ENCODE data around the gene TCF7L2.

The TCF7L2 gene

GRCh38 chr10:112966194-112966855, 16.3 kb downstream of the TCF7L2 start:
- H3K4me1 ChIP-seq (ENCODE audit: insufficient read depth, low read length), result peaks cover 26% of the 10 kb centered on the region
- H3K9ac ChIP-seq (ENCODE audit: low read depth, low read length), result no peak overlapping the region
- peaks cover 8% of the 10 kb centered on the region; the same call in 1 of the 2 replicates for H3K36me3 ChIP-seq (ENCODE audit: insufficient read depth, low read length)
- H3K9me3 ChIP-seq (ENCODE audit: control insufficient read depth, insufficient read depth, low read length), result no peaks in the 10 kb centered on the region

- H3K36me3 ChIP-seq (ENCODE audit: insufficient read depth, low read length), result peaks cover 8% of the 10 kb centered on the region; the same call in 1 of the 2 replicates
- peaks cover 22% of the 10 kb centered on the region for H3K4me1 ChIP-seq (ENCODE audit: insufficient read depth, low read length)
These were observed 17.2 kb downstream of the TCF7L2 start for GRCh38 chr10:112967200-112967599.

GRCh38 chr10:112969131-112969530, 19.1 kb downstream of the TCF7L2 start:
- Histone ChIP-seq H3K4me1 (ENCODE audit: insufficient read depth, low read length) (peaks cover 11% of the 10 kb centered on the region), H3K9ac (ENCODE audit: low read depth, low read length) (no peak overlapping the region), H3K36me3 (ENCODE audit: insufficient read depth, low read length) (peaks cover 8% of the 10 kb centered on the region; the same call in 1 of the 2 replicates), H3K9me3 (ENCODE audit: control insufficient read depth, insufficient read depth, low read length) (no peaks in the 10 kb centered on the region)

More at GRCh38 chr10:112967200-112967599, 17.2 kb downstream of the TCF7L2 start:
- Histone ChIP-seq H3K9ac (ENCODE audit: low read depth, low read length) (no peak overlapping the region), H3K9me3 (ENCODE audit: control insufficient read depth, insufficient read depth, low read length) (no peaks in the 10 kb centered on the region)

GRCh38 chr10:112969542-112969941, 19.5 kb downstream of the TCF7L2 start:
- H3K9ac ChIP-seq (ENCODE audit: low read depth, low read length), result no peak overlapping the region
- no peaks in the 10 kb centered on the region for H3K9me3 ChIP-seq (ENCODE audit: control insufficient read depth, insufficient read depth, low read length)
- peaks cover 7% of the 10 kb centered on the region; the same call in 1 of the 2 replicates for H3K4me1 ChIP-seq (ENCODE audit: insufficient read depth, low read length)
- H3K36me3 ChIP-seq (ENCODE audit: insufficient read depth, low read length), result peaks cover 8% of the 10 kb centered on the region; the same call in 1 of the 2 replicates

- H3K36me3 ChIP-seq (ENCODE audit: insufficient read depth, low read length), result peaks cover 8% of the 10 kb centered on the region; the same call in 1 of the 2 replicates
- no peak overlapping the region for H3K9ac ChIP-seq (ENCODE audit: low read depth, low read length)
- peaks cover 7% of the 10 kb centered on the region; the same call in 1 of the 2 replicates for H3K4me1 ChIP-seq (ENCODE audit: insufficient read depth, low read length)
- no peaks in the 10 kb centered on the region for H3K9me3 ChIP-seq (ENCODE audit: control insufficient read depth, insufficient read depth, low read length)
These were observed 20.0 kb downstream of the TCF7L2 start for GRCh38 chr10:112970021-112970420.

GRCh38 chr10:112972606-112973005, 22.6 kb downstream of the TCF7L2 start:
- no peaks in the 10 kb centered on the region for H3K4me1 ChIP-seq (ENCODE audit: insufficient read depth, low read length)
- H3K9me3 ChIP-seq (ENCODE audit: control insufficient read depth, insufficient read depth, low read length), result no peaks in the 10 kb centered on the region
- H3K9ac ChIP-seq (ENCODE audit: low read depth, low read length), result no peak overlapping the region
- H3K36me3 ChIP-seq (ENCODE audit: insufficient read depth, low read length), result peaks cover 8% of the 10 kb centered on the region; the same call in 1 of the 2 replicates

- no peaks in the 10 kb centered on the region for H3K4me1 ChIP-seq (ENCODE audit: insufficient read depth, low read length)
- peaks cover 8% of the 10 kb centered on the region; the same call in 1 of the 2 replicates for H3K36me3 ChIP-seq (ENCODE audit: insufficient read depth, low read length)
- H3K9me3 ChIP-seq (ENCODE audit: control insufficient read depth, insufficient read depth, low read length), result no peaks in the 10 kb centered on the region
- H3K9ac ChIP-seq (ENCODE audit: low read depth, low read length), result no peak overlapping the region
These were observed 23.0 kb downstream of the TCF7L2 start for GRCh38 chr10:112973046-112973445.

- no peaks in the 10 kb centered on the region for H3K9me3 ChIP-seq (ENCODE audit: control insufficient read depth, insufficient read depth, low read length)
- no peak overlapping the region for H3K9ac ChIP-seq (ENCODE audit: low read depth, low read length)
- H3K4me1 ChIP-seq (ENCODE audit: insufficient read depth, low read length), result peaks cover under 1% of the 10 kb centered on the region; the same call in 1 of the 2 replicates
- H3K36me3 ChIP-seq (ENCODE audit: insufficient read depth, low read length), result peaks cover 7% of the 10 kb centered on the region; the same call in 1 of the 2 replicates
These were observed 23.8 kb downstream of the TCF7L2 start for GRCh38 chr10:112973805-112974204.

DNA sequence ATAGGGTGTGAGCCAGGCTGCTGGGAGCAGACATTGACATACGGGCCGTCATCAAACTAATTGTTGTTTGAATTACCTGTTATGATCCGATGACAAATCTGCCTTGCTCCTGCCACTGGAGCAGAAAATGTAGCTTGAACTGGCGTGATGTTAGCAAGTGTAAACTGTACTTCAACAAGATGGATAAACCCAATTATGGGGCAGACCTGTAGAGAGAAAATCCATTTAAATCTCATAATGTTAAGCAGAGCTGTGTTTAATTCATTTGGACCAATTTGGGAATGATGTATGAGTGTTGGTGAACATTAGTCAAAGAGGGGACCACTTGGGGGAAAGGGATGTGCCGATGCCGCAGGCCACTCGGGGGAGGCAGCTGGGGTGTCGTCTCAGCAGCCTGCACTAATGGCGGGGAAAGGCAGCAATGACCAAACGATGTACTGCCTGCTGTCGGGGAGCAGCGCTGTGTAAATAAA, 27.4 kb downstream of the TCF7L2 start:
- Histone ChIP-seq H3K9me3 (ENCODE audit: control insufficient read depth, insufficient read depth, low read length) (no peaks in the 10 kb centered on the region), H3K36me3 (ENCODE audit: insufficient read depth, low read length) (peaks cover 3% of the 10 kb centered on the region; the same call in 1 of the 2 replicates), H3K9ac (ENCODE audit: low read depth, low read length) (no peak overlapping the region), H3K4me1 (ENCODE audit: insufficient read depth, low read length) (peaks cover 14% of the 10 kb centered on the region; the same call in 1 of the 2 replicates)

GRCh38 chr10:112979927-112980326, 29.9 kb downstream of the TCF7L2 start:
- Histone ChIP-seq H3K9me3 (ENCODE audit: control insufficient read depth, insufficient read depth, low read length) (no peaks in the 10 kb centered on the region), H3K36me3 (ENCODE audit: insufficient read depth, low read length) (peaks cover 3% of the 10 kb centered on the region; the same call in 1 of the 2 replicates), H3K4me1 (ENCODE audit: insufficient read depth, low read length) (peaks cover 28% of the 10 kb centered on the region), H3K9ac (ENCODE audit: low read depth, low read length) (no peak overlapping the region)

DNA sequence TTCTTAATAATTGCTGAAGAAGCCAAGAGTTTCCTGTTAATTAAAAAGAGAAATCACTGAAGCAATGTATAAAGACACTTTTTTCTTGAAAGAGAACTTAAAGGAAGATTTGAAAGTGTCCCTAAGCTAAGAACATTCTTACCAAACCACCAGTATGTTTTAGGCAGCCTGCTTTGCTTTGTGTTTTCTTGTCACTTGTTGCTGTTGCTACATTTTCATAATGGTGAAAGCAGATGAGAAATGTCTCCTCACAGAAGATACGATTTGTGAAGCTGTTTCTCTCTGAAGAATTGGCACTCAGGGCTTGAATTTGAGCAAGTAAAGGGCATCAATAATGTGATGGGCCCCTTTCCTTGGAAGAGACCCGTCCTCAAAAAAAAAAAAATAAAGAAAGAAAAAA, 30.9 kb downstream of the TCF7L2 start:
- H3K9me3 ChIP-seq (ENCODE audit: control insufficient read depth, insufficient read depth, low read length), result no peaks in the 10 kb centered on the region
- peaks cover 3% of the 10 kb centered on the region; the same call in 1 of the 2 replicates for H3K36me3 ChIP-seq (ENCODE audit: insufficient read depth, low read length)
- no peak overlapping the region for H3K9ac ChIP-seq (ENCODE audit: low read depth, low read length)
- H3K4me1 ChIP-seq (ENCODE audit: insufficient read depth, low read length), result peaks cover 34% of the 10 kb centered on the region

GRCh38 chr10:112981553-112981952, 31.5 kb downstream of the TCF7L2 start:
- Histone ChIP-seq H3K9me3 (ENCODE audit: control insufficient read depth, insufficient read depth, low read length) (no peaks in the 10 kb centered on the region), H3K4me1 (ENCODE audit: insufficient read depth, low read length) (peaks cover 38% of the 10 kb centered on the region), H3K9ac (ENCODE audit: low read depth, low read length) (no peak overlapping the region), H3K36me3 (ENCODE audit: insufficient read depth, low read length) (peaks cover 3% of the 10 kb centered on the region; the same call in 1 of the 2 replicates)

DNA sequence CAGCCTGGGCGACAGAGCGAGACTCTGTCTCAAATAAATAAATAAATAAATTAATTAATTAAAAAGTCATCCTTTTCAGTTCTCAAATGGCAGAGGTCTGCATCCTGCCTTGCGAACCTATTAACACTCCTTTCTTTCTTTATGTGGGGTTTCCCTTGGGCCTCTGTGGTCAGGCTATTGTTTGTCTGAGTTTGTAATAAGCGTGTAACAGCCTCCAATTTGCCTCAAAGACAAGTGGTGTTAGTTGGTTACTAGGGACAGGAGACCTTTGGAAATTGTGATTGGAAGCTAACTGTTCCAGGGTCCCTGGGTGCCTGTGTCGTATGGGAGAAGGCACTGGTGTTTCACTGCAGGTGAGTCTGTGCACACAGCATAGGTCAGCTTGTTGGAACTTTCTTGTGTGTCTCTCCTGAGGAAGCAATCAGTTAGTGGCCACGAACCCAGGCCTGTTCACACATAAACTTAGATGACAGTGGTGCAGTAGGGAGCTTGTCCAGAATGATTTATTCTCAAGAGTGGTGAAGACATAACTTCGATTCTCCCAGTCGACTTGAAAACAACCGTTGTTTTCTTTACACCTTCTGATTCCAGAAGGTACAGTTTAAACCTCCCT, 33.5 kb downstream of the TCF7L2 start:
- H3K36me3 ChIP-seq (ENCODE audit: insufficient read depth, low read length), result peaks cover 3% of the 10 kb centered on the region; the same call in 1 of the 2 replicates
- H3K4me1 ChIP-seq (ENCODE audit: insufficient read depth, low read length), result peaks cover 47% of the 10 kb centered on the region
- no peak overlapping the region for H3K9ac ChIP-seq (ENCODE audit: low read depth, low read length)
- H3K9me3 ChIP-seq (ENCODE audit: control insufficient read depth, insufficient read depth, low read length), result no peaks in the 10 kb centered on the region

- H3K4me1 ChIP-seq (ENCODE audit: insufficient read depth, low read length), result peaks cover 54% of the 10 kb centered on the region
These were observed 34.7 kb downstream of the TCF7L2 start for GRCh38 chr10:112984756-112985155.

More at GRCh38 chr10:112984756-112985155, 34.7 kb downstream of the TCF7L2 start:
- no peak overlapping the region for H3K9ac ChIP-seq (ENCODE audit: low read depth, low read length)
- no peaks in the 10 kb centered on the region for H3K9me3 ChIP-seq (ENCODE audit: control insufficient read depth, insufficient read depth, low read length)
- H3K36me3 ChIP-seq (ENCODE audit: insufficient read depth, low read length), result peaks cover 3% of the 10 kb centered on the region; the same call in 1 of the 2 replicates

All from ES-I3 (cell line).